Subcutaneous abdominal adipose tissue (tissue), 5 donors: Measurements from ENCODE around the gene CXCL1.

Experiments
- H3K27ac ChIP-seq: one replicate; pipeline ENCODE4 v1.7.0; 2013; ENCODE audit warnings: low read depth, mild to moderate bottlenecking, inconsistent platforms, low read length, moderate library complexity
- H3K27me3 ChIP-seq, 5 donors: one replicate each; pipeline ENCODE4 v1.7.0; 2013; ENCODE audit warnings: low read length in 5 of 5, inconsistent platforms in 1 of 5; ENCODE audit not compliant: control insufficient read depth in 5 of 5, insufficient read depth in 4 of 5
- H3K36me3 ChIP-seq, 5 donors: one replicate each; pipeline ENCODE4 v1.7.0; 2013; ENCODE audit warnings: low read length in 5 of 5; ENCODE audit not compliant: control insufficient read depth in 5 of 5, insufficient read depth in 5 of 5
- H3K4me1 ChIP-seq, 5 donors: one replicate each; pipeline ENCODE4 v1.7.0; 2013; ENCODE audit warnings: low read length in 5 of 5, mild to moderate bottlenecking in 3 of 5, moderate library complexity in 1 of 5; ENCODE audit not compliant: control insufficient read depth in 5 of 5, insufficient read depth in 5 of 5
- H3K4me3 ChIP-seq, 5 donors: one replicate each; pipeline ENCODE4 v1.7.0; 2013; ENCODE audit warnings: low read length in 5 of 5, low read depth in 1 of 5
- H3K9ac ChIP-seq, 5 donors: one replicate each; pipeline ENCODE4 v1.7.0; 2013; ENCODE audit warnings: low read length in 5 of 5, mild to moderate bottlenecking in 4 of 5, moderate library complexity in 3 of 5
- H3K9me3 ChIP-seq, 5 donors: one replicate each; pipeline ENCODE4 v1.7.0; 2013; ENCODE audit warnings: low read length in 5 of 5; ENCODE audit not compliant: control insufficient read depth in 5 of 5
- donor health status: healthy.
- donor health status: healthy.
- donor health status: healthy.
- donor health status: healthy.
- donor health status: healthy.

Gene CXCL1

DNA sequence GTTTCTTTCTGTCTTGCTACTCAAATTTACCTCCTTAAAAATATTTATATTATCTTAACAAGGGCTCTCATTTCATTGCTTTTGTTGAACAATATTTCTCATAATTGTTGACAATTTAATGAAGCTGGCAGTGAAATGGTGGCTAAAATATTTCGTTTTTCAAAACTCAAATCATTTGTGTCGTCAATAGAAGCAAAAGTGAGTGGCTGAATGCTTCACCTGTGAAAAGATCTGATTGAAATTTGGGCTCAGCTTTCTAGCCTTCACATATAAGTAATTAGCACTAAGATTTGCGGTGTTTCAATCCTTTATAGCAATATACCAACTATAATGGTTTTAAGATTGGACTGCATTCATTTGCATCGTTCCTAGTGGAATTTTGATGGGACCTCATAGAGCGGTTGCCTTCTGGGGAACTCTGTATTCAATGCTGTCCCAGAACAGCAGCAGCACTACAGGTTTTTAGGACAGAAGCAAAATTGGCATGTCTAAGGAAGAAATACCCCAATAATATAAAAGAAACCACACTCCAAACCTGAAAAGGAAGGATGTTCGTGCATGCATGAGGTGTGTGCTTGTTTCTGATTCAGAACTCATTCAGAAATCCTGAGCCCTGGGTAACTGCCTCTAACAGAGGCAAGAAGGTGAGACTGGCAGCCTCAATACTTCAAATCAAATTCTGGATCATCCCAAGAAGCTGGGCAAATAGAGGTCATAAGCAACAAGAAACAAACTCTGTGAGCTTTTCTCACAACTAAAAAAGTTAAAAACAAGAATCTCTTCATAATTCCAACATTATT lies 2.5 kb downstream of the CXCL1 start:
- Histone ChIP-seq H3K27me3 (peaks cover 0 to 3% (median 0%) of the 10 kb centered on the region in 5 donors), H3K9ac (no peak overlapping the region), H3K36me3 (no peaks in the 10 kb centered on the region), H3K9me3 (no peaks in the 10 kb centered on the region), H3K4me1 (peaks cover 0 to 26% (median 20%) of the 10 kb centered on the region in 5 donors), H3K4me3 (no peak overlapping the region), H3K27ac (no peak overlapping the region)

DNA sequence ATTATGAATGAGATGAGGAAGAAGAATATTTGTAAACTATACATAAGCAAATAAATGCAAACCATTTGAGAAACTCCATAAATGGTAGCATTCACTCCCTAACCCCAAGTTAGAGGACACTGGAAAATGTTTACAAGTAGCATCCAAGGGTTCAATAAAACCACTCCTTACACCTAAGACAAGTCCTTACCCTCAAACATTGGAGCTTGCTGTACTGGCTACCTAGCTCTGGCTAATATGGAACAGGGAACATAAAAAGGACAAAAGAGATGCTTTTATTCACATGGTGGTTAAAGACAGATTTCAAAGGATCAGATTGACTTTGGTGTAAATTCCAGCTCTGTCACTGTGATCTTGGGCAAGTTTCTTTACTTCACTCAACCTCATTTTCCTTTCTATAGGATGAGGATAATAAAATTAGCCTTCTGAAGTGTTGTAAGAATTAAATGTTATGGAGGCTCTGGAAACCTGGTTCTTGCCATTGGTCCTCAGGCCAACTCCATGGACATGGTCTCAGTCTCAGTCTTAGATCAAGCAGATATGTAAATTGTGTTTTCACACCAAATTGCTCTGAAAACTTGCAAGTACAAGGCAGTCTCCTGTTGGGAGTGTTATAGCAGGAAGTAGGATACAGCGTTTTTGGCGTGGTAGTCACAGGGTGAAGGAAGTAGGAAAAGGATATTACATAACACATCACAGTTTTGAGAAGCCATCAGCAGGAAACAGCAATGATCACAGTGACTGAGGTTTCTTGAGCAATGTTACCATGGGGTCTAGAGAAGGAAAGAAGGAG lies 3.3 kb downstream of the CXCL1 start:
- Histone ChIP-seq H3K9ac (no peak overlapping the region), H3K36me3 (no peaks in the 10 kb centered on the region), H3K27ac (no peak overlapping the region), H3K4me1 (peaks cover 0 to 25% (median 20%) of the 10 kb centered on the region in 5 donors), H3K4me3 (no peak overlapping the region), H3K9me3 (no peaks in the 10 kb centered on the region), H3K27me3 (peaks cover 0 to 3% (median 0%) of the 10 kb centered on the region in 5 donors)

DNA sequence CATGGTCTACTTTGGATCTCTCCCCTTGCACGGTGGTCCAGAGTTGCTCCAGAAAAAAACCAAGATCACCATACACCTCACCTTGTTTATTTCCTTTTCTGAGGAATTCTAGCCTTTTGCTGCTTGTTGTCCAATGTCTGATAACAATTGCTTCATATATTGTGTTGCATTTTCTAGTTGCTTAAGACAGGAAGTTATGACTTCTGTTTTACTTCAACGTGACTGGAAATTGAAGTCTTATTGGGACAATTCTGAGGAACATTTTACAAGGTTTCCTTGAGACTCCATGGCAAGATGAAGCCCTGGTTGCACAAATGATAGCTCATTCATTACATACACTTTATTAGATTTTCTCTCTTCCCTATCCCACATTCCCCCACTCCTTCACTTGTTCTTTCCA lies 5.2 kb downstream of the CXCL1 start:
- Histone ChIP-seq H3K27ac (no peak overlapping the region), H3K36me3 (no peaks in the 10 kb centered on the region), H3K4me3 (no peak overlapping the region), H3K9ac (no peak overlapping the region), H3K9me3 (peaks cover 0 to 3% (median 0%) of the 10 kb centered on the region in 5 donors), H3K4me1 (peaks cover 0 to 19% (median 9%) of the 10 kb centered on the region in 5 donors), H3K27me3 (peaks cover 0 to 3% (median 0%) of the 10 kb centered on the region in 5 donors)

DNA sequence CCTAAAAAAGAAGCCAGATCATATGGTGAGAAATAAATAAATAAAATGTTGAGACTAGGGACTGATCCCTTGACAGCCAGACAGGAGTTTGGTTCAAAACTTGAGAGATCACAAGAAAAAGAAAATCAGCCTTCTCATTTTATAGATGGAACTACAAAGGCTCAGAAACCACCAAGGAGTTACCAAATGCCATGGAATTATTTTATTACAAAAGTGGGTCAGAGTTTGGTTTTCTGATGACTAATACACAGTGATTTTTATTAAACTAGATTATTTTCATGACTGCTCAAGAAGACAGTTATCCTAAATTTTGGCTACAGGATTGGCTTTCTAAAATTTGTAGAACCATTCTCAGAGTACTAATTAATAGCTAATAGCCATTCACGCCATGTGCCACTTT lies 6.2 kb downstream of the CXCL1 start:
- peaks cover 0 to 3% (median 0%) of the 10 kb centered on the region in 5 donors for H3K9me3 ChIP-seq
- H3K27me3 ChIP-seq = no peaks in the 10 kb centered on the region
- H3K4me3 ChIP-seq = no peak overlapping the region
- H3K4me1 ChIP-seq = peaks cover 0 to 13% (median 4%) of the 10 kb centered on the region in 5 donors
- no peak overlapping the region for H3K27ac ChIP-seq
- H3K9ac ChIP-seq = no peak overlapping the region
- H3K36me3 ChIP-seq = no peaks in the 10 kb centered on the region

DNA sequence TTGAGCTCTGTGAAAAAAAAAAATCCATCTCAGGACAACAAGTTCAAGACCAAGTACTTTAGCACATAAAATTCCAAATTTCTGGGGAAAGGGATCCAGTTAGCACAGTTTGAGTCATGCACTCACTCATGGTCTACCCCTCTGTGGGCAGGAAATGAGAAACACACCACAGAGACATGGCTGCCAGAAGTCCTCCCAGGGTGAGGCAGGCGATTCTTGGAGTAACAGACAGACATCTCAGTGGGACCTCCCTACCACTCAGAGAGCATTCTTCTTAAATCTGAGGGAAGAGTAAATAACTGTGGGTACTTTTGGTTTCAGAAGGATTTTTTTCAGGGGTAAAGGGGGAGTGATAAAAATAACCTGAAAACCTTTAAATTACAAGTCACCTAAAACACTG lies 14.1 kb downstream of the CXCL1 start:
- Histone ChIP-seq H3K27me3 (peaks cover 0 to 3% (median 0%) of the 10 kb centered on the region in 5 donors), H3K36me3 (no peaks in the 10 kb centered on the region), H3K9ac (no peak overlapping the region), H3K4me3 (no peak overlapping the region), H3K27ac (no peak overlapping the region), H3K4me1 (no peaks in the 10 kb centered on the region), H3K9me3 (peaks cover 0 to 3% (median 0%) of the 10 kb centered on the region in 5 donors)

DNA sequence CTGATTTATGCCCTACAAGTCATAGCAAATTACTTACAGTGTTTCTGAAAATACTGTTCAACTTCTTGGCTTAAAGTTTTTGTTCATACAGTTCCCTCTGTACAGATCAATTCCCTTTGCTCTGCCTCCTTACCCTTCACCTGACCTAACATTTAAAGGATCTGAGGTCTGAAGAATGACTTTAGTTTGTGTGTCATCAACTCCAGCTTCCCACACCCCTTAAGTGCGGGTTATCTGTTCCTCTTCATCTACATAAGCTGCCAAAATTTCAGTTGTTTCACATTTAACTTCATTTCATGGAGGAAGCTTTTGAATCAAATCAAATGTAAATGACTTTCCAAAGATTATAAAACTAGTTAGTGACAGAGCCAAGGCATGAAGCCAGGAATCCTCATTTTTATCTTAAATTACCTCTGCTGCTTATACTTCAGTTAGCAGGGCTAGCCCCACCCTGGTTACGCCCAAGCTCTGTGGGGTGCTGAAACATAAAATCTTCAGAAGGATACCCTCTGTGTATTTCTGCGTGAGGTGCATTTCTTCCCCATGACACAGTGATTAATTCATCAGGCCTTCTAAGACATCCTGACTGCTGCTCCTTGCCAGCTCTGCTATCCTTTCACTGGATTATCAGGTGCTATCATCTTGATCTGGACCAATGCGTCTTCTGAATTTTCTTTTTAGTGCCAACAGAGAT lies 16.5 kb downstream of the CXCL1 start:
- Histone ChIP-seq H3K4me1 (no peaks in the 10 kb centered on the region), H3K9ac (no peak overlapping the region), H3K27ac (no peak overlapping the region), H3K4me3 (no peak overlapping the region), H3K9me3 (no peaks in the 10 kb centered on the region), H3K27me3 (peaks cover 0 to 3% (median 0%) of the 10 kb centered on the region in 5 donors), H3K36me3 (no peaks in the 10 kb centered on the region)

DNA sequence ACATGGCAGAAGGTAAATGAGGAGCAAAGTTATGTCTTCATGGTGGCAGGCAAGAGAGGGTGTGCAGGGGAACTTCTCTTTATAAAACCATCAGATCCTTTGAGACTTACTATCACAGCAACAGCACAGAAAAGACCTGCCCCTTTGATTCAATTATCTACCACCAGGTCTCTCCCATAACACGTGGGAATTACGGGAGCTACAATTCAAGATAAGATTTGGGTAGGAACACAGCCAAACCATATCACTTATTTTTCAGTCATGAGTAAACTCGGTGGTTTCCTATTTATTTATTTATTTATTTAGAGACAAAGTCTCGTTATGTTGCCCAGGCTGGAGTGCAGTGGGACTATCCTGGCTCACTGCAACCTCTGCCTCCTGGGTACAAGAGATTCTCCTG lies 22.1 kb downstream of the CXCL1 start:
- Histone ChIP-seq H3K4me3 (no peak overlapping the region), H3K9me3 (no peaks in the 10 kb centered on the region), H3K4me1 (peaks cover 2 to 28% (median 22%) of the 10 kb centered on the region in 5 donors), H3K36me3 (no peaks in the 10 kb centered on the region), H3K27ac (no peak overlapping the region), H3K27me3 (no peaks in the 10 kb centered on the region), H3K9ac (no peak overlapping the region)

DNA sequence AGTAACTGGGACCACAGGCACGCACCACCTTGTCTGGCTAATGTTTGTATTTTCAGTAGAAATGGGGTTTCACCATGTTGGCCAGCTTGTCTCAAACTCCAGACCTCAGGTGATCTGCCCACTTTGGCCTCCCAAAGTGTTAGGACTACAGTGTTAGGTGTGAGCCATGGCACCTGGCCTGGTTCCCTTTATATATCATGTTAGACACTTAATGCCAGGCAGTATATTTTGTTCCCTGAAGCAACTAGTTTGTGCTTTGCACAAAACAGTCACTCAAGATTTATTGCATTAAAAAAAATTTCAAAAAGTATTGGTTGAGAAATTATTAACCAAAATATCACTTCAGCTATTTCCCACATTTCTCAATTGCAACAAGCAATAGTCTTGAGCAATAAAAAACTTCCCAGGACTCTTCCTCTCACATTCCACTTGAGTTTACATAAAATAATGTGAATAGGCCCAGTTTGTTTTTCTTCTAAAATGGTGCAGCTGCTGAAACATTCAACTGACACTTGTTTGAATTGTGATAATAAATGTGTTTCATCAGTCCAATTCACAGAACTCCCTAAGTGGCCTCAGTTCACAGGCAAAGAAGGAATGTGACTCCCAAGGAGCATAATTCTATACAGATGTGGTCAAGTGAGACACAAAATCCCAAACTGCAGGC lies 22.7 kb downstream of the CXCL1 start:
- no peaks in the 10 kb centered on the region for H3K9me3 ChIP-seq
- H3K4me3 ChIP-seq = no peak overlapping the region
- no peak overlapping the region for H3K9ac ChIP-seq
- no peak overlapping the region for H3K27ac ChIP-seq
- no peaks in the 10 kb centered on the region for H3K36me3 ChIP-seq
- H3K27me3 ChIP-seq = no peaks in the 10 kb centered on the region
- peaks cover 2 to 28% (median 22%) of the 10 kb centered on the region in 5 donors for H3K4me1 ChIP-seq

DNA sequence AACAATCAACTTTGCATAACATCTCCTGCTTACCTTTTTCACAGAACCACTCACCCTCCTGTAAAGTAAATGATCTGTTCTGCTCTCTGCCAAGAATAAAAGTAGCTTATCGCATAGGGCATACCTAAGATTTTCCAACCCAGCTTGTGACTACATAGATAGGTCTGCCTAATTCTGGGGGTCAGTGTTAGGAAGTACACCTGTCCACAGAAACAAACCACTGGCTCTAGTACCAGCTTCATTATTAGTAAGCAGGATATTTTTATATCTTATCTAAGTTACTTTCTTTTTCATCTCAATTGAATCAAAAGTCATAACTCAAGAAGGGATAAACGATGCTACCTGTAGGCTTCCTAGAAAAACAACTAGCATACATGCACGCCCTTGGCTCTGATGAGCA lies 23.8 kb downstream of the CXCL1 start:
- Histone ChIP-seq H3K4me1 (peaks cover 2 to 36% (median 22%) of the 10 kb centered on the region in 5 donors), H3K27ac (no peak overlapping the region), H3K9ac (no peak overlapping the region), H3K9me3 (no peaks in the 10 kb centered on the region), H3K36me3 (no peaks in the 10 kb centered on the region), H3K27me3 (no peaks in the 10 kb centered on the region), H3K4me3 (no peak overlapping the region)
